Activated naive CD4-positive, alpha-beta T cell treated with anti-CD3 and anti-CD28 coated beads for 36 hours (primary cell): ENCODE data around the gene PLP2. TPM values are rescaled to one million over a fixed set of nuclear protein-coding genes. Genes with fewer than 3 reads are reported as not detected.
"Not testable (repeated sequence)": the region's sequence is repeated elsewhere in the genome, so short reads cannot be mapped to it uniquely, and the experiment has no call there.

Experiments
- CTCF ChIA-PET: fragments of 350-600 bp; sonication (Branson Sonifier 250); formaldehyde crosslinking; loops from one replicate; lab custom pipeline; 2021; ENCODE audit warnings: antibody characterized with exemption; lab: Charles Lee
- DNase-seq: peaks from one replicate; pipeline ENCODE4 v3.0.0-alpha.2; 2020
- H3K27ac Mint-ChIP-seq: one replicate; pipeline ENCODE4 v1.8.0; 2021; ENCODE audit warnings: mild to moderate bottlenecking, mixed read lengths
- H3K27me3 Mint-ChIP-seq: one replicate; pipeline ENCODE4 v1.8.0; 2021; ENCODE audit warnings: low read depth, mixed read lengths
- H3K36me3 Mint-ChIP-seq: one replicate; pipeline ENCODE4 v1.8.0; 2021; ENCODE audit warnings: low read depth, mixed read lengths
- H3K4me1 Mint-ChIP-seq: one replicate; pipeline ENCODE4 v1.8.0; 2021; ENCODE audit warnings: low read depth, mixed read lengths
- H3K4me3 Mint-ChIP-seq: one replicate; pipeline ENCODE4 v1.8.0; 2021; ENCODE audit warnings: mild to moderate bottlenecking, moderate library complexity, mixed read lengths
- H3K9me3 Mint-ChIP-seq: one replicate; pipeline ENCODE4 v1.8.0; 2021; ENCODE audit warnings: mixed read lengths
- intact Hi-C: fragments of 100-400 bp; cut with micrococcal nuclease; formaldehyde crosslinking; loops from one replicate; pipeline ENCODE4 v1.15.1; 2023
- total RNA-seq, 2 experiments: library from RNA; stranded (reverse); gene quantifications; one replicate each; pipeline ENCODE4 v1.2.3, GENCODE V29; 2021

The PLP2 gene, protein sequence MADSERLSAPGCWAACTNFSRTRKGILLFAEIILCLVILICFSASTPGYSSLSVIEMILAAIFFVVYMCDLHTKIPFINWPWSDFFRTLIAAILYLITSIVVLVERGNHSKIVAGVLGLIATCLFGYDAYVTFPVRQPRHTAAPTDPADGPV
- total RNA-seq, result 100 to 1,000 TPM; 143 to 145 TPM

DNA sequence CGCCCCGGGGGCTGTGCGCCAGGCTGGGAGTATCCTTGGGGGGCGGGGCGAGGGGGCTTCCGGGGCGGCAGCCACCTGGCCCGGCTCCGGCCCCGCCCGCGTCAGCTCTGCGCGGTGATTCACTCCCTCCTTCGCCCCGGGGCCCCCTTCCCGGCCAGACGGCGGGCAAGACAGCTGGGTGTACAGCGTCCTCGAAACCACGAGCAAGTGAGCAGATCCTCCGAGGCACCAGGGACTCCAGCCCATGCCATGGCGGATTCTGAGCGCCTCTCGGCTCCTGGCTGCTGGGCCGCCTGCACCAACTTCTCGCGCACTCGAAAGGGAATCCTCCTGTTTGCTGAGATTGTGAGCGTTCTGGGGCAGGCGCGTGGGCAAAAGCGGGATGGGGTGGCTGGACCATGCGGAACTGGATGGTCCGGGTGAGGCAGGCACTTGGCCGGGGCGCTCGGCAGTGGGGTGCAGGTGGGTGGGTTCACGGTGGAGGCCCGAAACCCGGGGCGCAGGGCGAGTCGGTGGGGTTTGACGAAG is at the start of gene PLP2:
Gene PLP2 (plus strand): TSS at position 147 of the 528 bp plus-strand sequence. CDS start 103 bp downstream, at position 250.
- H3K4me1 Mint-ChIP-seq, result peaks cover 30% of the 10 kb centered on the region
- peak within 1 kb of the TSS; percentile 89 for H3K4me3 Mint-ChIP-seq
- intact Hi-C loops, result loop anchor here (1.0 to 5.0 kb wide), 2 partner anchors 12 to 130 kb away; partner anchors contain the start of gene TFE3
- peak within 1 kb of the TSS; percentile 91 for H3K27ac Mint-ChIP-seq
- CTCF ChIA-PET, result no interaction called here
- H3K36me3 Mint-ChIP-seq, result peaks cover 26% of the 10 kb centered on the region
- DNase-seq, result peak; percentile 83
- H3K27me3 Mint-ChIP-seq, result no peaks in the 10 kb centered on the region
- H3K9me3 Mint-ChIP-seq, result no peaks in the 10 kb centered on the region

DNA sequence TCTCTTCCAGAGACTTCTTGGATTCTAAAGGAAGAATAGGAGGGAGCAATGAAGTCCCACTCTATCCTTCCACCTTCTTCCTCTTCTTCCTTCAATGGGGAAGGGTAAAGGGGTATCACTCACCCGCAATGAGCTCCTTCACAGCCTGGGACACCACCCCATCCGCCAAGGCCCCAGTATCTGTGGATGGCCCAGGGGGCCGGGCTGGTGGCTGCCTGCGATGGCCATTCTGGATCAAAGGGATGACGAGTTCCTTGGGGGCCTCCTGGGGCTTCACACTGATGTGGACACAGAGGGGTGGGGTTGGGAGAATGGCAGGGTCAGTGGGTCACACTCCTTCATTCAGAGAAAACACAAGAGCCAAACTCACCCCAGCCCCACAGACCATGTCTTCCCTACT is 49.2 kb upstream of the PLP2 start:
- peak overlapping the region; percentile 88 for H3K27ac Mint-ChIP-seq
- intact Hi-C loops, result loop anchor here (2.0 to 5.0 kb wide), 5 partner anchors 48 to 755 kb away; partner anchors contain the start of genes HDAC6, PRAF2 and USP27X
- peaks cover 27% of the 10 kb centered on the region for H3K4me1 Mint-ChIP-seq
- no peak for DNase-seq
- CTCF ChIA-PET, result interaction anchor here (1.7 kb wide), 1 partner anchor 33 kb away, joined by 3 read pairs; no protein-coding TSS in a partner anchor
- H3K27me3 Mint-ChIP-seq, result no peaks in the 10 kb centered on the region
- H3K4me3 Mint-ChIP-seq, result peak overlapping the region; percentile 95
- H3K9me3 Mint-ChIP-seq, result no peaks in the 10 kb centered on the region
- peaks cover 9% of the 10 kb centered on the region for H3K36me3 Mint-ChIP-seq

DNA sequence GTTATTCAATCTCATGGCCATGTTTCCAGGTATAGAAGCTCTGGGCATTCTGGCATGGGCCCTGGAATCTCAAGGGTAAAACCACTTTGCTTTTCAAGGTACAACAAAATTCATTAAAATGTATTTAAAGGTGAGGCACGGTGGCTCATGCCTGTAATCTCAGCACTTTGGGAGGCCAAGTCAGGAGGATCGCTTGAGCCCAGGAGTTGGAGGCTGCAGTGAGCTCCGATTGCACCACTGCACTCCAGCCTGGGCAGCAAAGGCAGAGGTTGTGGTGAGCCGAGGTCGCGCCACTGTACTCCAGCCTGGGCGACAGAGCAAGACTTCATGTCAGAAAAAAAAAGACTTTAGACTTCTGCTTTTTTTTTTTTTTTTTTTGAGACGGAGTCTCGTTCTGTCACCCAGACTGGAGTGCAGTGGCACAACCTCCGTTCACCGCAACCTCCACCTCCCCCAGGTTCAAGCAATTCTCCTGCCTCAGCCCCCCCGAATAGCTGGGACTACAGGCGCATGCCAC is 43.9 kb upstream of the PLP2 start:
- H3K4me1 Mint-ChIP-seq, H3K27me3 Mint-ChIP-seq, H3K4me3 Mint-ChIP-seq, DNase-seq, intact Hi-C loops, H3K9me3 Mint-ChIP-seq, H3K36me3 Mint-ChIP-seq, H3K27ac Mint-ChIP-seq: not testable (repeated sequence)
- CTCF ChIA-PET, result interaction anchor here (1.9 kb wide), 1 partner anchor 15 kb away, joined by 6 read pairs; no protein-coding TSS in a partner anchor

DNA sequence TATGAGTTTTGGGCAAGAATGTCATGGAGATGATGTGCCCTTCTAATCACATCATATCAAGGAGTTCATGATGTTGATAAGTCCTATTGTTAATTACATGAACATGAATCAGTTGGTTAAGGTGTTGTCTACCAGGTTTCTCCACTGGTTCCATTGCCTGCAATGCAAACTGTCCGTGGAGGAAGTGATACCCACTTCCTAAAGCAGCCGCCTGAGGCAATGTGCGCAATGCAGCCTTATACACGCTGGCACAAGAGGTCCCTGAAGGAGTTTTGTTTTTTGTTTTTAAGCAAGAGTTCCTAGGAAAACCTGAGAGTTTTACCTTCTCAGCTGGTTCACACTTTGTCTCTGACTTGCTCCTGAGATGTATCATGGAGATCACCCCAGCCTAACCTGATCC is 42.3 kb upstream of the PLP2 start:
- intact Hi-C loops, result no loop called here
- H3K27ac Mint-ChIP-seq, result no peak overlapping the region
- no peaks in the 10 kb centered on the region for H3K9me3 Mint-ChIP-seq
- no peak overlapping the region for H3K4me3 Mint-ChIP-seq
- DNase-seq, result no peak
- no peaks in the 10 kb centered on the region for H3K36me3 Mint-ChIP-seq
- no peaks in the 10 kb centered on the region for H3K4me1 Mint-ChIP-seq
- CTCF ChIA-PET, result no interaction called here
- H3K27me3 Mint-ChIP-seq, result no peaks in the 10 kb centered on the region

DNA sequence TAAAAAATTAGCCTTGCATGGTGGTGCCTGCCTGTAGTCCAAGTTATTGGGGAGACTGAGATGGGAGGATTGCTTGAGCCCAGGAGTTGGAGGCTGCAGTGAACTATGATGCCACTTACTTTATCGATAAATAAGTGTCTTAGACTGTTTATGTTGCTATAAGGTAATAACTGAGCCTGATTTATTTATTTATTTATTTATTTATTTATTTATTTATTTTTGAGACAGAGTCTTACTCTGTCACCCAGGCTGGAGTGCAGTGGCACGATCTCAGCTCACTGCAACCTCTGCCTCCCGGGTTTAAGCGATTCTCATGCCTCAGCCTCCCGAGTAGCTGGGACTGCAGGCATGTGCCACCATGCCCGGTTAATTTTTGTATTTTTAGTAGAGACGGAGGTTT is 39.4 kb upstream of the PLP2 start:
- H3K36me3 Mint-ChIP-seq, CTCF ChIA-PET, H3K4me1 Mint-ChIP-seq, H3K27ac Mint-ChIP-seq, H3K9me3 Mint-ChIP-seq, DNase-seq, intact Hi-C loops, H3K27me3 Mint-ChIP-seq, H3K4me3 Mint-ChIP-seq: not testable (repeated sequence)

DNA sequence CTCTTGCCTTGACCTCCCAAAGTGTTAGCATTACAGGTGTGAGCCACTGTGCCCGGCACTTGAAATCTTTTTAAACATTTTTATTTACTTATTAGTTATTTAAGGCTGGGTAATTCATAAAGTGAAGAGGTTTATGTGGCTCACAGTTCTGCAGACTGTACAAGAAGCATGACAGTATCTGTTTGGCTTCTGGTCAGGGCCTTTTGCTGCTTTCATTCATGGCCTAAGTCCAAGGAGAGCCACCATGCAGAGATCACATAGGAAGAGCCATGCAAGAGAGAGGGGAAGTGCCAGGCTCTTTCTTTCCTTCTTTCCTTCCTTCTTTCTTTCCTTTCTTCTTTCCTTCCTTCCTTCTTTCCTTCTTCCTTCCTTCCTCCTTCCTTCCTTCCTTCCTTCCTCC is 37.9 kb upstream of the PLP2 start:
- no peaks in the 10 kb centered on the region for H3K4me1 Mint-ChIP-seq
- CTCF ChIA-PET, result no interaction called here
- intact Hi-C loops, result no loop called here
- no peak overlapping the region for H3K4me3 Mint-ChIP-seq
- no peak overlapping the region for H3K27ac Mint-ChIP-seq
- no peaks in the 10 kb centered on the region for H3K9me3 Mint-ChIP-seq
- H3K36me3 Mint-ChIP-seq, result no peaks in the 10 kb centered on the region
- no peaks in the 10 kb centered on the region for H3K27me3 Mint-ChIP-seq
- no peak for DNase-seq

DNA sequence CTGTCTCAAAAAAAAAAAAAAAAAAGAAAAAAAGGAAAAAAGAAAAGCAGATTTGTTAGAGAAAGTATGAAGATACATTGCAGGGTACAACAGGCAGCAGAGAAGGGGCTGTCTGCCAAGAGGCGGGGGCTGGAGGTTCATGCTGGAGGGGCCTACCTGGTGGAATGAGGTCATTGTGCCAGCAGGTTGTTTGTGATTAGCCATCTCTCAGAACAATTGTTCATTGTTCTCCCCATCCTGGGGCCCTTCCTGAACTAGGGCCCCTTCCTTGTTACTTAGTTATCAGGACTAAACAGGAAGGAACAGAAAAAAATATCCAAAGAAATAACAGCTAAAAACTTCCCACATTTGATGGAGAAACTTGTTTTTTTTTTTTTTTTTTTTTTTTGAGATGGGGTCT is 34.2 kb upstream of the PLP2 start:
- Mint-ChIP-seq H3K4me1 (no peaks in the 10 kb centered on the region), H3K36me3 (peaks cover 4% of the 10 kb centered on the region), H3K4me3 (no peak overlapping the region), H3K27me3 (no peaks in the 10 kb centered on the region), H3K9me3 (peaks cover 2% of the 10 kb centered on the region), H3K27ac (no peak overlapping the region)
- DNase-seq, result no peak
- CTCF ChIA-PET, result interaction anchor here (0.7 kb wide), 1 partner anchor 11 kb away, joined by 3 read pairs; no protein-coding TSS in a partner anchor
- intact Hi-C loops, result no loop called here

DNA sequence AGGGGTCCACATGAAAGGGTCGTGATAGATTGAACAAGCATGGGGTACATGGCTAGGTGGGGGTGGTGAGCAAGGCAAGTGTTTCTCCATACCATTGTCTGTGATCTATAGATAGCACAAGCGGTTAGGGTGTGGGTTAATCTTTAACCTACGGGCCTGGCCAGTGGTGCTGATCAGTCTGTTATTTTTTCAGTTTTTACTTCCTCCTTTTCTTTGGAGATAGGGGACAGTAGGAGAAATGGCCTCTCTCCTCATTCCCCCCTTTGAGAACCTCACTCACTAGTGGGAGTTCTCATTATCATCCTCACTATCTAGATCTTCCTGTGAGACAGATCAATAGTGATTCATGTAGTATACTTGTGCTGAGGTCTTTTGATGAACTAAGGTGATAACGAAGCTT is 32.0 kb upstream of the PLP2 start:
- peaks cover 3% of the 10 kb centered on the region for H3K4me1 Mint-ChIP-seq
- DNase-seq, result no peak
- intact Hi-C loops, result loop anchor here (5.0 kb wide), 1 partner anchor 613 kb away; no protein-coding TSS in a partner anchor
- CTCF ChIA-PET, result interaction anchor here (0.5 kb wide), 1 partner anchor 14 kb away, joined by 4 read pairs; no protein-coding TSS in a partner anchor
- peaks cover 4% of the 10 kb centered on the region for H3K36me3 Mint-ChIP-seq
- no peak overlapping the region for H3K4me3 Mint-ChIP-seq
- peaks cover 2% of the 10 kb centered on the region for H3K9me3 Mint-ChIP-seq
- no peak overlapping the region for H3K27ac Mint-ChIP-seq
- no peaks in the 10 kb centered on the region for H3K27me3 Mint-ChIP-seq

DNA sequence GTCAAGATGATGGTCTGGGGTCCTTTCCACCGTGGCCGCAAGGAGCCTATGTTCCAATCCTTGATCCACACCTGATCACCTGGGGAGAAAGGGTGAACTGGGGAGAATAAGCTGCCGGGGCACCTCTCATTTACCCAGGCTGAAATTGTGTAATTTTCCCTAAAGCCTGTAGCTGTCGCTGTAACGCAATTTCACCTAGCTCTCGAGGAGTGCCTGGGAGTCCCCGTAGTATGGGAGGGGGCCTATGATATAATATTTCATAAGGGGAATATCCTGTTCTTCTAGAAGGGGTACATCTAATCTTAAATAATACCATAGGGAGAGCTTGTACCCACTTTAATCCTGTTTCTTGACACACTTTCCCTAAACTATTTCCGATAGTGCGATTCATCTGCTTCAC is 29.4 kb upstream of the PLP2 start:
- H3K4me1 Mint-ChIP-seq, H3K27ac Mint-ChIP-seq, H3K36me3 Mint-ChIP-seq, H3K27me3 Mint-ChIP-seq, H3K9me3 Mint-ChIP-seq, DNase-seq, H3K4me3 Mint-ChIP-seq: not testable (repeated sequence)
- intact Hi-C loops, result loop anchor here (2.0 to 5.0 kb wide), 2 partner anchors 23 to 610 kb away; no protein-coding TSS in a partner anchor
- CTCF ChIA-PET, result interaction anchor here (0.7 to 1.9 kb wide), 8 partner anchors 12 to 50 kb away, joined by 3 to 8 read pairs (median 4); no protein-coding TSS in a partner anchor

DNA sequence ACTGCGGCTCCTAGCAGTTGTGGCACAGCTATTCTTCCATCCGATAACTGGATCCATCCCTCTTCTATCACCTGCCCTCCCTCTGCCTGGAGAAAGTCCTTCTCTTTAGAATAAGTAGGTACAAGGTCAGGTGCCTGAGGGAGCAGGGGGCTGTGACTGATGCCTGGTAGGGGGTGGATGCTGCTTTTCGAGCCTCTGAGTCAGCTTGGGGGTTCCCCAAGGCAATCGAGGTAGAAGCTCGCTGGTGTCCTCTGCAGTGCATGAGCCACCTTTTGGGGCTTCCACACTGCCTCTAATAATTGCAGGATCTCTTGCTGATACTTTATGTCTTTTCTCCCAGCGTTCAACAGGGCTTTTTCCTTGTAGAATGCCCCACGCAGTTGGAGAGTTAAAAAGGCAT is 28.5 kb upstream of the PLP2 start:
- intact Hi-C loops, result loop anchor here (2.0 to 5.0 kb wide), 2 partner anchors 22 to 609 kb away; no protein-coding TSS in a partner anchor
- H3K9me3 Mint-ChIP-seq, result not testable (repeated sequence)

DNA sequence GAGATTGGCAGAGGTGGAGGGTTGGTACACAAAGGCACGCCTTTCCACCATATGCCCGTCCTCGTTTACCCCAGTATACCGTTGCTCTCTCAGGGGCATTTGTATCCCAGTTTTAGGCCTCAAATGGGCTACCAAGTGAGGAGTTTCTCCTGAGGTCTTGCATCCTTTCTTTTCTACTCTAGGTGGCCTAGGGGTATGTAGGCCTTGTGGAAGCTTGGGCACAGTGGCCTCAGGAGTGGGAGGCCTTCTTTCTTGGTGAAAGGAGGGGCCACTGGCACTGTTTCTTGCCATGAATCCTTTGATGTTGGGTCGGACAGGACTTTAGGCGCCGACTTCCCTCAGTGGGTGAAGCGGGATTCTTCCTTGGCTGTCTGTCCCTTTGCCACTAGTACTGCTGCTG is 24.4 kb upstream of the PLP2 start:
- Mint-ChIP-seq H3K27ac (no peak overlapping the region), H3K4me1 (peaks cover 3% of the 10 kb centered on the region), H3K9me3 (no peaks in the 10 kb centered on the region), H3K27me3 (no peaks in the 10 kb centered on the region), H3K36me3 (no peaks in the 10 kb centered on the region), H3K4me3 (no peak overlapping the region)
- CTCF ChIA-PET, result no interaction called here
- DNase-seq, result no peak
- intact Hi-C loops, result no loop called here

More for the DNA sequence above, 28.5 kb upstream of the PLP2 start:
- not testable (repeated sequence) for H3K4me3 Mint-ChIP-seq, H3K27ac Mint-ChIP-seq, H3K27me3 Mint-ChIP-seq, H3K4me1 Mint-ChIP-seq, H3K36me3 Mint-ChIP-seq
- CTCF ChIA-PET, result interaction anchor here (0.6 to 1.9 kb wide), 7 partner anchors 11 to 46 kb away, joined by 3 to 8 read pairs (median 5); no protein-coding TSS in a partner anchor
- DNase-seq, result peak; percentile 41

DNA sequence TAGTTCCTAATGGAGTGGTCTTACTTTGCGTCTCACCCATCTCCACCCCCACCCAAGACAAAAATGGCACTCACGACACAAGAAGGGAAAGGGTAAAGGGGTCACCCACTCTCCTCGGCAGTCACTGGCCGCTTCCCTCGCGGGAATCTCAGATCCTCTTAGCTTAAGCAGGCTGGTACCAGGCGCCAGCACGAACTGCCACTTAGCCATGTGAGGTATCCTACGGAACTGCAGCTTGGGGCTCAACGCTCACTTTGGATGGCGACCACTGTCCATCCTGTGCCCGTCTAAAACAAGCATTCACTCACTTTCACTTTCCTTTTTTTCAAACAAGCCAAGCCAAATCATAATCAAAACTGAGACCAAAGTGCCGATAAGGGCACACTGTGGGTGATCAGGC is 23.8 kb upstream of the PLP2 start:
- CTCF ChIA-PET, result no interaction called here
- no peak overlapping the region for H3K4me3 Mint-ChIP-seq
- intact Hi-C loops, result no loop called here

More for the DNA sequence above, 23.8 kb upstream of the PLP2 start:
- Mint-ChIP-seq H3K9me3 (no peaks in the 10 kb centered on the region), H3K4me1 (peaks cover 3% of the 10 kb centered on the region), H3K27me3 (no peaks in the 10 kb centered on the region), H3K27ac (no peak overlapping the region), H3K36me3 (no peaks in the 10 kb centered on the region)
- no peak for DNase-seq
